HG03460 (cell line): ENCODE data around the gene AMOTL1.

Experiments used
- ATAC-seq: cut with Tn5 transposase; IDR thresholded peaks from one replicate; pipeline ENCODE4 v1.9.1; 2021; ENCODE audit not compliant: unreplicated experiment

AMOTL1 gene

GRCh38 chr11:94923004-94923334 lies 154.8 kb downstream of the AMOTL1 start:
- ATAC-seq: no peak

GRCh38 chr11:94924171-94924572 lies 156.0 kb downstream of the AMOTL1 start:
- ATAC-seq: no peak

GRCh38 chr11:94924612-94925011 lies 156.5 kb downstream of the AMOTL1 start:
- ATAC-seq: no peak

GRCh38 chr11:94925422-94926270 lies 157.5 kb downstream of the AMOTL1 start:
- peak; percentile 82 for ATAC-seq

- peak; percentile 29 for ATAC-seq
These were observed 158.1 kb downstream of the AMOTL1 start for GRCh38 chr11:94926271-94926625.
